Parathyroid adenoma (tissue), 2 donors: ENCODE data around the gene PTPN14.

Source experiments
- H2AFZ ChIP-seq: fragments of 300-600 bp; sonication (generic); one replicate; pipeline ENCODE4 v1.7.0; 2017; ENCODE audit warnings: antibody characterized with exemption, mild to moderate bottlenecking
- H3K27ac ChIP-seq: fragments of 300-600 bp; sonication (generic); one replicate; pipeline ENCODE4 v1.7.0; 2017
- H3K27me3 ChIP-seq: fragments of 300-600 bp; sonication (generic); one replicate; pipeline ENCODE4 v1.7.0; 2017; ENCODE audit warnings: low read length; ENCODE audit not compliant: control insufficient read depth, insufficient read depth
- H3K36me3 ChIP-seq: fragments of 300-600 bp; sonication (generic); one replicate; pipeline ENCODE4 v1.7.0; 2017; ENCODE audit warnings: low read length; ENCODE audit not compliant: control insufficient read depth, insufficient read depth
- H3K4me1 ChIP-seq: fragments of 300-600 bp; sonication (generic); one replicate; pipeline ENCODE4 v1.7.0; 2017; ENCODE audit warnings: control low read depth
- H3K4me2 ChIP-seq: fragments of 300-600 bp; sonication (generic); one replicate; pipeline ENCODE4 v1.7.0; 2017; ENCODE audit warnings: low read length
- H3K4me3 ChIP-seq: fragments of 300-600 bp; sonication (generic); one replicate; pipeline ENCODE4 v1.7.0; 2017; ENCODE audit warnings: low read depth, low read length
- H3K79me2 ChIP-seq: fragments of 300-600 bp; sonication (generic); one replicate; pipeline ENCODE4 v1.7.0; 2017; ENCODE audit warnings: control low read depth
- H3K9ac ChIP-seq: fragments of 300-600 bp; sonication (generic); one replicate; pipeline ENCODE4 v1.7.0; 2017; ENCODE audit warnings: mild to moderate bottlenecking
- H3K9me3 ChIP-seq: fragments of 300-600 bp; sonication (generic); one replicate; pipeline ENCODE4 v1.7.0; 2017; ENCODE audit warnings: low read length; ENCODE audit not compliant: control insufficient read depth
- TF ChIP-seq, protein P1 (sequence below): fragments of 300-600 bp; sonication (generic); IDR thresholded peaks from one replicate; pipeline ENCODE4 v1.7.0; 2017; ENCODE audit warnings: antibody characterized with exemption, mild to moderate bottlenecking
- donor health status: primary hyperparathyroidism.

PTPN14 gene

DNA sequence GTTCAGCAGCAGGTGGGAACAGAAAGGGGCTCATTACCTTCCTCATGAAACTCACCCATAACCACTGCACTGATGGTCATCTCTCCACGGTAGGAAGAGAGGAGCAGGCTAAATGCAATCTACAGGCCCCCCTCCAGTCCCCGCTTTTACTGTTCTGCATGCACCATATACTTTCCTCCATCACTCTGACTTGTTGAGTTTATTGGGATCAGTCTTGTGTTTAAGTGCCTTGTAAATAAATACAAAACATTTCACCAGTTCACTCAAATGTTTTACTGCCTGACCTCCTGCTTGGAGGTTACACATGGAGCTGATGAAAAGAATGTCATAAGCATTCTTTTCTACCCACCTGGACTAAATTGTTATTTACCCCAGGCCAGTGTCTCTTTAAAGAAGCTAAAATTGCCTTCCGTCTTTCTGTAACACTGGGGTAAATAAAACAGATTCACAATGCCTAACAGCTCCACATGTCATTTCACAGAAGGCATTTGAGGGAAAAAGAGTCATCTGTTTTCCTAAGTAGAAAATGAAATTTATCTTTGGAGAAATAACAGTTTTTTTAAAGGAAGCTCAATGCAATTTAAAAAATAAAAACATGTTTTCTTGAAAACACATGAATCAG is 30.7 kb downstream of the PTPN14 start:
- Histone ChIP-seq H3K4me1 (no peaks in the 10 kb centered on the region), H3K27me3 (no peaks in the 10 kb centered on the region), H3K9me3 (no peaks in the 10 kb centered on the region), H3K27ac (no peak overlapping the region), H2AFZ (no peak overlapping the region), H3K79me2 (no peaks in the 10 kb centered on the region), H3K9ac (no peak overlapping the region), H3K4me3 (no peak overlapping the region), H3K4me2 (no peak overlapping the region), H3K36me3 (no peaks in the 10 kb centered on the region)
- TF ChIP-seq, protein P1, sequence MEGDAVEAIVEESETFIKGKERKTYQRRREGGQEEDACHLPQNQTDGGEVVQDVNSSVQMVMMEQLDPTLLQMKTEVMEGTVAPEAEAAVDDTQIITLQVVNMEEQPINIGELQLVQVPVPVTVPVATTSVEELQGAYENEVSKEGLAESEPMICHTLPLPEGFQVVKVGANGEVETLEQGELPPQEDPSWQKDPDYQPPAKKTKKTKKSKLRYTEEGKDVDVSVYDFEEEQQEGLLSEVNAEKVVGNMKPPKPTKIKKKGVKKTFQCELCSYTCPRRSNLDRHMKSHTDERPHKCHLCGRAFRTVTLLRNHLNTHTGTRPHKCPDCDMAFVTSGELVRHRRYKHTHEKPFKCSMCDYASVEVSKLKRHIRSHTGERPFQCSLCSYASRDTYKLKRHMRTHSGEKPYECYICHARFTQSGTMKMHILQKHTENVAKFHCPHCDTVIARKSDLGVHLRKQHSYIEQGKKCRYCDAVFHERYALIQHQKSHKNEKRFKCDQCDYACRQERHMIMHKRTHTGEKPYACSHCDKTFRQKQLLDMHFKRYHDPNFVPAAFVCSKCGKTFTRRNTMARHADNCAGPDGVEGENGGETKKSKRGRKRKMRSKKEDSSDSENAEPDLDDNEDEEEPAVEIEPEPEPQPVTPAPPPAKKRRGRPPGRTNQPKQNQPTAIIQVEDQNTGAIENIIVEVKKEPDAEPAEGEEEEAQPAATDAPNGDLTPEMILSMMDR: no peak

DNA sequence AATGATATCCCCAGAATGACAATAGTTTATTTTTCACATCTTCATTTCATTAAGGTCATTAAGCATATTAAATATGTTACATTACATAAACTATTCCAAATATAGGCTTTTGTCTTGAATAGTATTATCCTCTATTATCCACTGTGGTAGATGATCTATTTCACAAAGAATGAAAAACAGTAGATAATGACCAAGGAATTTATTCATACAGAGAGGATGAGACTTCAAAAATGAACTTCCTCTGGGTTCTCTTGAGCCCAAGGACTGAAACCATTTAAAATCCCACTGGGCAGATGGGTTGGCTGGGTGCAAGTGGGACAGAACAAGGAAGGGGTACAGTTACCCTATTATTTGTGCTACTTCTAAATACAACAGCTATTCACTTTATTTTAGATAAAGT is 33.0 kb downstream of the PTPN14 start:
- Histone ChIP-seq H3K79me2 (no peaks in the 10 kb centered on the region), H3K4me3 (no peak overlapping the region), H2AFZ (no peak overlapping the region), H3K36me3 (no peaks in the 10 kb centered on the region), H3K4me2 (no peak overlapping the region), H3K9ac (no peak overlapping the region), H3K27ac (no peak overlapping the region), H3K27me3 (no peaks in the 10 kb centered on the region), H3K4me1 (no peaks in the 10 kb centered on the region), H3K9me3 (no peaks in the 10 kb centered on the region)
- TF ChIP-seq, protein P1: no peak

DNA sequence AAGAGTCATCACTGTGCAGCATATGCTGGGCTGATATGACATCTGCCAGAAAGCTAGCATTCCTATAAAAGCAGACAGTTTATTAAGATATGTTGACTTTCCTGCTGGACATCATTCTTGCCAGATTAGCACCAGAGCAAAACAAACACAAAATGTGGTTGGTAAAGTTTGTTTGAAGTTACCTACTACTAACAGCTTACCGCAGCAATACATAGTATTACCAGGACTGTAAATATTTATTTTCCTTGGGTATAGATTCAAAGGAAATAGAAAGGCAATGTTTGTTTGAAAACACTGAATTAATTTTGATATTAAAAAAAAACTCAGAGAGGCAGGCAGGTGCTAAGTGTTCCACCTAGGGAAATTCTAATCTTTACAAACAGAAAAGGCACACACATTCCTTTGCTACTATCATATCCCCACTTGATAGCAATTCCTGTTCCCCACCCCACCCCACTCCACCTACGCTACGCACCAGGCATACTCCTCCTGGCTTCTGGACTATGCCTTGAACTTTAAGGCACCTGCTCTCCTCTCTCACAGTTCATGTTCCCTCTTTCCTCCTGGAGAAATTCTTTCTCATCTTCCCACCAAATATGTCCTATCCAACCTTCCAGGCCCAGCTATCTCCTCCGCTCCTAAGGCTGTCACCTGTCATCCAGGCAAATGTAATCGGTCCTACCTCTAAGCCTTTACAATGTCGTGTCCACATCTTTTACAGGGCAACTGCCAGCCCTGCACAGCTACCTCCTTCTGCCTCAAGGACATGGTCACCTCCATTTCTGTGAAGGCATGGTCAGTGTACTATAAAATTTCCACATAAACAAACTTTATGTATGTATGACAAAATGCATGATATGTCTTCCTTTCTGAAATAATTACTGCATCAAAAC is 34.7 kb downstream of the PTPN14 start:
- Histone ChIP-seq H3K4me1 (no peaks in the 10 kb centered on the region), H3K27me3 (no peaks in the 10 kb centered on the region), H2AFZ (no peak overlapping the region), H3K79me2 (no peaks in the 10 kb centered on the region), H3K9me3 (no peaks in the 10 kb centered on the region), H3K27ac (no peak overlapping the region), H3K4me3 (no peak overlapping the region), H3K36me3 (no peaks in the 10 kb centered on the region), H3K4me2 (no peak overlapping the region), H3K9ac (no peak overlapping the region)
- TF ChIP-seq, protein P1: no peak

DNA sequence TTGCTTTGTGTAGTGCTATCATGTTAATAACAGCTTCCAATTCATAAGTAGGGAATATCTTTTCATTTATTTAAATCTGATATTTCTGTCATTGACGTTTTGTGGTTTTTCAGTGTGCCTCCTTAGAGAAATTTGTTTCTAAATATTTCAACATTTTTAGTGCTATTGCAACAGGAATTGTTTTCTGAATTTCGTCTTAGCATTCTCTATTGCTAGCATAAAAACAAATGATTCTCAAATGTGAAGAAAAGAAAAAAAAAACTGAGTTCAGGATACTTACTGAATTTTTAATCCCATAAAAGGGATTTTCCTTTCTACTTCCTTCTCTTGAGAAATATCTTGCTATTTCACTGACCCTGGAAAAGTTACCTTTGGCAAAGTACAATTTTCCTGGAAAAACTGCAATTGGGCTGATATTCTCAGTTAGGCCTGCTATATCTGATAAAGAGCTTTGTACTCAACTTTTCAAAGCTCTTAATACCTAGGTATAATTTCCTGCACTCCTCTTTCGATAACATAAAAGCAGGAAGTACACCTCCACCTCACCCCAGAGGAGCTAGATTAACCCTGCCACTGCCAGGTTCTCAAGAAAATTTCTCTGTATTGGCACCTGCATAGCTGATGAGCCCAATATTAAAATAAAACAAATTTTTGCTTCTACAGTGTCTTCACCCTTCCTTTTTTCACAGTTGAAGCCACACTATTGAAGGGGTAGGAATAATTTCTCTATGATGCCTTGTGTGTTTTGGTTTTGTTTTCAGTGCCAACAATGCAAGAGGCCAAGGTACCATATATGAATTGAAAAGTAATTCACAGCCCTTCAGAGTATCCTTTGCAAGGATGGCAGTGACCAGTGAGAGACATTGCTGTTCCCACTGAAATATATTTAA is 35.6 kb downstream of the PTPN14 start:
- H3K27ac ChIP-seq: no peak overlapping the region
- H2AFZ ChIP-seq: no peak overlapping the region
- no peaks in the 10 kb centered on the region for H3K4me1 ChIP-seq
- H3K9ac ChIP-seq: no peak overlapping the region
- TF ChIP-seq, protein P1: no peak
- H3K36me3 ChIP-seq: no peaks in the 10 kb centered on the region
- no peaks in the 10 kb centered on the region for H3K79me2 ChIP-seq
- no peaks in the 10 kb centered on the region for H3K9me3 ChIP-seq
- H3K4me2 ChIP-seq: no peak overlapping the region
- no peak overlapping the region for H3K4me3 ChIP-seq
- no peaks in the 10 kb centered on the region for H3K27me3 ChIP-seq
